Stomach (tissue), 9 donors: ENCODE results near the gene ANKRA2. TPM values are rescaled to one million over a fixed set of nuclear protein-coding genes. Genes with fewer than 3 reads are reported as not detected.

ENCODE experiments used
- DNase-seq, 2 donors: peaks; one replicate each; pipeline versions ENCODE4 v3.0.0 to v3.0.0-alpha.2; 2013 to 2019
- H3K27ac ChIP-seq, 5 donors: fragments of 200-600 bp in 4 of 5; sonication (generic) in 4 of 5; one replicate each; pipeline ENCODE4 v1.5.1; 2013 to 2019; ENCODE audit warnings: mild to moderate bottlenecking in 1 of 5, moderate library complexity in 1 of 5
- H3K27me3 ChIP-seq, 3 donors: fragments of 200-600 bp; sonication (generic); one replicate each; pipeline ENCODE4 v1.5.1; 2017 to 2019; ENCODE audit warnings: mixed run types in 1 of 3
- H3K36me3 ChIP-seq, 4 donors: fragments of 200-600 bp; sonication (generic); 1 replicate in 3 of 4; 2 replicates in 1 of 4; pipeline ENCODE4 v1.5.1; 2016 to 2019
- H3K4me1 ChIP-seq, 4 donors: fragments of 200-600 bp; sonication (generic); one replicate each; pipeline ENCODE4 v1.5.1; 2016 to 2019
- H3K4me3 ChIP-seq, 4 donors: fragments of 200-600 bp; sonication (generic) in 3 of 4; one replicate each; pipeline ENCODE4 v1.5.1; 2016 to 2019; ENCODE audit warnings: mild to moderate bottlenecking in 1 of 4
- H3K9me3 ChIP-seq, 4 donors: fragments of 200-600 bp; sonication (generic); one replicate each; pipeline ENCODE4 v1.5.1; 2016 to 2019
- CTCF ChIP-seq, 7 experiments: fragments of 450-650 bp in 4 of 7; fragments of 200-600 bp in 3 of 7; sonication (generic) in 3 of 7; IDR thresholded peaks; one replicate each; pipeline ENCODE4 v1.5.1; 2016 to 2019; ENCODE audit warnings: antibody characterized with exemption in 7 of 7, control low read depth in 2 of 7, mild to moderate bottlenecking in 1 of 7
- EP300 ChIP-seq: sonication (generic); formaldehyde crosslinking; IDR thresholded peaks from one replicate; pipeline ENCODE4 v1.6.1; 2017; ENCODE audit warnings: antibody characterized with exemption
- POLR2A ChIP-seq, 4 donors: fragments of 450-650 bp; IDR thresholded peaks; one replicate each; pipeline ENCODE4 v1.6.1; 2016; ENCODE audit warnings: antibody characterized with exemption in 4 of 4, control low read depth in 2 of 4, mild to moderate bottlenecking in 1 of 4, moderate library complexity in 1 of 4
- POLR2AphosphoS5 ChIP-seq, 3 donors: sonication (generic); formaldehyde crosslinking; IDR thresholded peaks; one replicate each; pipeline ENCODE4 v1.6.1; 2016; ENCODE audit warnings: antibody characterized with exemption in 3 of 3
- WGBS, 5 donors: extraction: QIAGEN DNeasy Blood & Tissue Kit in 3 of 5; methylation state at CpG; one replicate each; pipeline versions ENCODE4 v1.1.5 to v1.1.7; 2013 to 2018; 5-methylcytosine and 5-hydroxymethylcytosine counted together
- intact Hi-C: fragments of 100-400 bp; cut with DNase I; formaldehyde crosslinking; loops from one replicate; pipeline ENCODE4 v1.15.1; 2023; ENCODE audit warnings: low total_unique reads
- polyA plus RNA-seq, 3 donors: library from polyadenylated mRNA; stranded (reverse); fragments of 200-250 nt; gene quantifications; one replicate each; pipeline ENCODE4 v1.2.3, GENCODE V29; 2013
- total RNA-seq, 5 donors: library from RNA; depleted of rRNA; stranded (reverse); fragments of >200 nt; gene quantifications; one replicate each; pipeline versions ENCODE4 v1.1.0 to v1.2.3, GENCODE V29; 2014 to 2016
- donor health status: healthy with polysubstance abuse.
- donor health status: Bipolar disorder and iron deficiency.
- donor health status: healthy.

Gene ANKRA2
- total and polyA plus RNA-seq, 8 donors = 2.0 to 115 (median 24.0) TPM

GRCh38 chr5:73558950-73559349, 6.5 kb downstream of the ANKRA2 start:
- no peaks in the 10 kb centered on the region for H3K9me3 ChIP-seq
- DNase-seq = no peak
- intact Hi-C loops = no loop called here

DNA sequence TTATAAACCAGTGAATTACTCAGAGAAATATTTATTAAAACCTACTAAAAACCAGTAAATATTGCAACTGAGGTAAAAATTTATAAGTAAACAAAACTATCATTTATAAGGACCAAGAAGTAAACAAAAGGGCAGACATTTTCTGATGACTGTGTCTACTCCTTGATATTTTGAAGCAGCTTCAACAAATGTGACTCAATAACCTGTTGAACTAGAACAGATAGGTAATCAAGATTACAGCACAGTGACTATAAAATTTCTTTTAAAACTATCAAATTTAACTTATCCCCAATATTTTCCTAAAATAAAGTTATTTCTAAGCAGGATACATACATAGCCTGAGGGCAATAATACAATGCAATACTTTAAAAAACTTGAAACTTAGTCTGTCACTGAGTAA, 12.8 kb downstream of the ANKRA2 start:
- intact Hi-C loops = no loop called here

More at GRCh38 chr5:73558950-73559349, 6.5 kb downstream of the ANKRA2 start:
- H3K4me1 ChIP-seq = peaks cover 3 to 32% (median 17%) of the 10 kb centered on the region in 4 donors
- no peaks in the 10 kb centered on the region for H3K27me3 ChIP-seq
- no peak overlapping the region for H3K27ac ChIP-seq
- H3K36me3 ChIP-seq = peaks cover 26 to 88% (median 85%) of the 10 kb centered on the region in 4 donors
- TF ChIP-seq POLR2AphosphoS5 (IDR thresholded peaks at IDR 0.05) (no peak), EP300 (no peak), CTCF (IDR thresholded peaks at IDR 0.05) (no peak), POLR2A (IDR thresholded peaks at IDR 0.05) (no peak)
- 68 to 95% (median 76%) methylated on average over 1 of the region's 1 CpG for WGBS, 5 donors
- no peak overlapping the region for H3K4me3 ChIP-seq

DNA sequence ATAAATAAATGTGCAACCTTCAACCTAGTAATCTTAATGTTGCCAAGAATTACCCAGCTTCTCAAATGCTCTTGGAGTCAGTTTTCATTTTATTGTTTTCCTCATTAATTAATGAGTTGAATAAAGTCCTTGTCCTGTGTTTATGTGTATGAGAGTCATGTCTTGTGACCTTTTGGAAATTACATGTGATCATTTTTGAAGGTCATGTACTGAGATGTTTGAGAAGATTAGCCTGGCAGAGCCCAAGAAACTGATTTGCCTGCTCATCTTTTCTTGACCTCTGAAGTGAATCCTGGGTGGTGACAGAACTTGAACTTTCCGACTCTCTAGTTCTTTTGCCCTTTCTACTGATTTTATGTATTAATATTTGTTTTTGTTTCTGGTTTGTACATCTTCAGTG, 15.4 kb downstream of the ANKRA2 start:
- no peak for DNase-seq
- intact Hi-C loops = no loop called here
- 79 to 94% (median 86%) methylated on average over 1 of the region's 1 CpG for WGBS, 5 donors
- TF ChIP-seq POLR2AphosphoS5 (IDR thresholded peaks at IDR 0.05) (no peak), CTCF (IDR thresholded peaks at IDR 0.05) (no peak), POLR2A (IDR thresholded peaks at IDR 0.05) (no peak), EP300 (no peak)
- Histone ChIP-seq H3K4me1 (peaks cover 1 to 5% (median 3%) of the 10 kb centered on the region in 4 donors), H3K27ac (no peak overlapping the region), H3K4me3 (no peak overlapping the region), H3K27me3 (no peaks in the 10 kb centered on the region), H3K9me3 (no peaks in the 10 kb centered on the region), H3K36me3 (peaks cover 26 to 40% (median 37%) of the 10 kb centered on the region in 4 donors)

More for the DNA sequence above, 12.8 kb downstream of the ANKRA2 start:
- Histone ChIP-seq H3K9me3 (no peaks in the 10 kb centered on the region), H3K27me3 (no peaks in the 10 kb centered on the region), H3K4me1 (no peaks in the 10 kb centered on the region), H3K4me3 (no peak overlapping the region), H3K27ac (no peak overlapping the region), H3K36me3 (peaks cover 35 to 66% (median 63%) of the 10 kb centered on the region in 4 donors)
- no peak for DNase-seq
- TF ChIP-seq EP300 (no peak), POLR2AphosphoS5 (IDR thresholded peaks at IDR 0.05) (no peak), CTCF (IDR thresholded peaks at IDR 0.05) (no peak), POLR2A (IDR thresholded peaks at IDR 0.05) (no peak)

GRCh38 chr5:73545403-73545779, 20.0 kb downstream of the ANKRA2 start:
- TF ChIP-seq CTCF (IDR thresholded peaks at IDR 0.05) (no peak), EP300 (no peak), POLR2A (IDR thresholded peaks at IDR 0.05) (no peak), POLR2AphosphoS5 (IDR thresholded peaks at IDR 0.05) (no peak)
- Histone ChIP-seq H3K36me3 (no peaks in the 10 kb centered on the region), H3K27me3 (no peaks in the 10 kb centered on the region), H3K4me1 (peaks cover 7 to 36% (median 22%) of the 10 kb centered on the region in 4 donors), H3K4me3 (no peak overlapping the region), H3K9me3 (no peaks in the 10 kb centered on the region), H3K27ac (peak overlapping the region in 4 of 5 donors; percentile 37 to 59 (median 51))
- DNase-seq = no peak
- intact Hi-C loops = no loop called here
- 76 to 93% (median 82%) methylated on average over 1 of the region's 1 CpG for WGBS, 5 donors
